ENCODE measurements around the gene WNT3A.

WNT3A gene

DNA sequence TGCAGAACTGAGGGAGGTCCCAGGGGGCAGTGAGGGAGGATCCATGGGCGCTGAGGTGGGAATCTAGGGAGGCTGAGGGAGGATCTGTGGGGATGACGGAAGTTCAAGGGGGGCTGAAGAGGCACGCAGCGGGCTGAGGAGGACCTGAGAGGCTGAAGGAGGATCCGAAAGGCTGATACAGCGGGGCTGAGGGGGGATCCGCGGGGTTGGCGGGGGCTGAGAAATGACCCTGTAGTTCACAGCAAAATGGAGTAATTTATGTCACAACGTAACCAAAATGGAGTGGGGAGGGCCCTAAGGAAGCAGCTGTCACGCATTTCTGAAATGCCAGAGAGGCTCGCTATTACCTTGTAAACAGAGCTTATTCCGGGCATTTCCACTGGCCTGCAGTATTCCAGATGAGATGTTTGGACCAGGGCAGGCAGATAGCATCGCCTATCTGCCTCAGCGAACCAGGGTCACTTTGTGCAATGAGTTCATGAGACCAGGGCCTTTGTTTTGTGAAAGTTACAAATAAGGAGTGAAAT lies 103.2 kb downstream of the WNT3A start:
- no peak for DNase-seq (ENCODE audit: low read depth, low spot score)
- peak overlapping the region; percentile 96 for H3K4me3 ChIP-seq
- H3K27ac ChIP-seq, result no peak overlapping the region
- TF ChIP-seq FOXP2 (optimal IDR thresholded peaks at IDR 0.05; ENCODE audit: control extremely low read depth, extremely low read length, insufficient read depth) (no peak), EZH2 (IDR thresholded peaks at IDR 0.05) (no peak), POLR2AphosphoS5 (IDR thresholded peaks at IDR 0.05; ENCODE audit: borderline replicate concordance, low read depth, low read length) (no peak)
- peak overlapping the region; percentile 83 for H3K9ac ChIP-seq (ENCODE audit: insufficient read length)
- no peaks in the 10 kb centered on the region for H3K9me3 ChIP-seq (ENCODE audit: low read depth, low read length)
- H3K36me3 ChIP-seq (ENCODE audit: insufficient read depth, low read length), result peaks cover 11% of the 10 kb centered on the region; the same call in 1 of the 2 replicates

DNA sequence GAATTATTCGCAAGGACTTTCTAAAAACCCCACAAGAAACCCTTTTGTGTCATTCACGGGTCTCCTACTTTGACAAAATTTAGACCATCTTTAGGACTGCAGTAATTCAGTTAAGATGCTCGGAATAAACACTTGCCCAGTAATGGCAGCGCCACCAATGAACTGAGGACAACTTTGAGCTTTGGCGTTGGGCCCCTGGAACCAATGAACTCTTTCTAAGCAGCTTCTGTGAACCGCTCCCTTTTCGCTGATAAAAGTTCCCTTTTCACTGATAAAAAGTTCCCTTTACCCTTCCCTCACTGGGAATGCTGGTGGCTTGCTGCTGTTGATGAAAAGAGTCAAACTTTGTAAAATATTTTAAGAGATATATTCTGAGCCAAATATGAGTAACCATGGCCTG lies 103.8 kb downstream of the WNT3A start:
- Histone ChIP-seq H3K4me3 (no peak overlapping the region; the same call in 1 of the 2 replicates), H3K9ac (ENCODE audit: insufficient read length) (no peak overlapping the region), H3K36me3 (ENCODE audit: insufficient read depth, low read length) (peaks cover 11% of the 10 kb centered on the region; the same call in 1 of the 2 replicates), H3K27ac (no peak overlapping the region), H3K9me3 (ENCODE audit: low read depth, low read length) (no peaks in the 10 kb centered on the region)
- DNase-seq (ENCODE audit: low read depth, low spot score), result no peak
- TF ChIP-seq POLR2AphosphoS5 (IDR thresholded peaks at IDR 0.05; ENCODE audit: borderline replicate concordance, low read depth, low read length) (no peak), FOXP2 (optimal IDR thresholded peaks at IDR 0.05; ENCODE audit: control extremely low read depth, extremely low read length, insufficient read depth) (no peak), EZH2 (IDR thresholded peaks at IDR 0.05) (no peak)
